ENCODE data around the gene LZTS2. TPM values are rescaled to one million over a fixed set of nuclear protein-coding genes. Genes with fewer than 3 reads are reported as not detected.
A peak's percentile ranks its signal among the peaks of the same experiment; 100 is the strongest.

LZTS2 gene
- total RNA-seq, 2 donors from 2014 or later = 29.7 to 38.4 TPM

- intact Hi-C loops (cut with DNase I) = no loop called here
- ATAC-seq = no peak
- no peak overlapping the region for H3K27ac ChIP-seq
- 36 to 44% methylated on average over 18 to 25 of the region's 25 CpGs for WGBS, 2 donors
- peaks cover 39% of the 10 kb centered on the region for H3K4me1 ChIP-seq
- no peaks in the 10 kb centered on the region for H3K36me3 ChIP-seq (replicated peaks in 1 of 2; ENCODE audit: insufficient read depth in 1 of 2, low read depth in 2 of 2)
- TF ChIP-seq, protein P1, sequence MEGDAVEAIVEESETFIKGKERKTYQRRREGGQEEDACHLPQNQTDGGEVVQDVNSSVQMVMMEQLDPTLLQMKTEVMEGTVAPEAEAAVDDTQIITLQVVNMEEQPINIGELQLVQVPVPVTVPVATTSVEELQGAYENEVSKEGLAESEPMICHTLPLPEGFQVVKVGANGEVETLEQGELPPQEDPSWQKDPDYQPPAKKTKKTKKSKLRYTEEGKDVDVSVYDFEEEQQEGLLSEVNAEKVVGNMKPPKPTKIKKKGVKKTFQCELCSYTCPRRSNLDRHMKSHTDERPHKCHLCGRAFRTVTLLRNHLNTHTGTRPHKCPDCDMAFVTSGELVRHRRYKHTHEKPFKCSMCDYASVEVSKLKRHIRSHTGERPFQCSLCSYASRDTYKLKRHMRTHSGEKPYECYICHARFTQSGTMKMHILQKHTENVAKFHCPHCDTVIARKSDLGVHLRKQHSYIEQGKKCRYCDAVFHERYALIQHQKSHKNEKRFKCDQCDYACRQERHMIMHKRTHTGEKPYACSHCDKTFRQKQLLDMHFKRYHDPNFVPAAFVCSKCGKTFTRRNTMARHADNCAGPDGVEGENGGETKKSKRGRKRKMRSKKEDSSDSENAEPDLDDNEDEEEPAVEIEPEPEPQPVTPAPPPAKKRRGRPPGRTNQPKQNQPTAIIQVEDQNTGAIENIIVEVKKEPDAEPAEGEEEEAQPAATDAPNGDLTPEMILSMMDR (IDR thresholded peaks at IDR 0.05) = no peak
- TF ChIP-seq POLR2A (IDR thresholded peaks at IDR 0.05) = no peak
- no peak for DNase-seq
- H3K9me3 ChIP-seq = no peaks in the 10 kb centered on the region
- peaks cover 0 to 21% of the 10 kb centered on the region in 2 donors for H3K27me3 ChIP-seq
- no peak overlapping the region for H3K4me3 ChIP-seq
Observed at GRCh38 chr10:101046332-101047238, 47.0 kb downstream of the LZTS2 start.

GRCh38 chr10:101047268-101047667 lies 47.7 kb downstream of the LZTS2 start:
- WGBS, 2 donors = 32 to 36% methylated on average over 16 of the region's 16 CpGs
- no peaks in the 10 kb centered on the region for H3K36me3 ChIP-seq (replicated peaks in 1 of 2; ENCODE audit: insufficient read depth in 1 of 2, low read depth in 2 of 2)
- H3K4me3 ChIP-seq = no peak overlapping the region
- H3K27ac ChIP-seq = no peak overlapping the region
- H3K4me1 ChIP-seq = peaks cover 32% of the 10 kb centered on the region
- no peak for DNase-seq
- peaks cover 0 to 21% of the 10 kb centered on the region in 2 donors for H3K27me3 ChIP-seq
- intact Hi-C loops (cut with DNase I) = no loop called here
- no peak for TF ChIP-seq POLR2A (IDR thresholded peaks at IDR 0.05)
- TF ChIP-seq, protein P1 (IDR thresholded peaks at IDR 0.05) = no peak
- no peaks in the 10 kb centered on the region for H3K9me3 ChIP-seq
- no peak for ATAC-seq

- Histone ChIP-seq H3K27me3 (peaks cover 0 to 21% of the 10 kb centered on the region in 2 donors), H3K9me3 (no peaks in the 10 kb centered on the region), H3K4me3 (no peak overlapping the region), H3K27ac (no peak overlapping the region), H3K36me3 (replicated peaks in 1 of 2; ENCODE audit: insufficient read depth in 1 of 2, low read depth in 2 of 2) (no peaks in the 10 kb centered on the region), H3K4me1 (peaks cover 26% of the 10 kb centered on the region)
- intact Hi-C loops (cut with DNase I) = no loop called here
- WGBS, 2 donors = 11 to 14% methylated on average over 43 to 62 of the region's 62 CpGs
- TF ChIP-seq, protein P1 (IDR thresholded peaks at IDR 0.05) = peak in 1 of 7 experiments; percentile 7
- no peak for TF ChIP-seq POLR2A (IDR thresholded peaks at IDR 0.05)
- ATAC-seq (no peak), DNase-seq (peak in 1 of 4 donors; percentile 30)
Observed at GRCh38 chr10:101047961-101048892, 48.6 kb downstream of the LZTS2 start.

DNA sequence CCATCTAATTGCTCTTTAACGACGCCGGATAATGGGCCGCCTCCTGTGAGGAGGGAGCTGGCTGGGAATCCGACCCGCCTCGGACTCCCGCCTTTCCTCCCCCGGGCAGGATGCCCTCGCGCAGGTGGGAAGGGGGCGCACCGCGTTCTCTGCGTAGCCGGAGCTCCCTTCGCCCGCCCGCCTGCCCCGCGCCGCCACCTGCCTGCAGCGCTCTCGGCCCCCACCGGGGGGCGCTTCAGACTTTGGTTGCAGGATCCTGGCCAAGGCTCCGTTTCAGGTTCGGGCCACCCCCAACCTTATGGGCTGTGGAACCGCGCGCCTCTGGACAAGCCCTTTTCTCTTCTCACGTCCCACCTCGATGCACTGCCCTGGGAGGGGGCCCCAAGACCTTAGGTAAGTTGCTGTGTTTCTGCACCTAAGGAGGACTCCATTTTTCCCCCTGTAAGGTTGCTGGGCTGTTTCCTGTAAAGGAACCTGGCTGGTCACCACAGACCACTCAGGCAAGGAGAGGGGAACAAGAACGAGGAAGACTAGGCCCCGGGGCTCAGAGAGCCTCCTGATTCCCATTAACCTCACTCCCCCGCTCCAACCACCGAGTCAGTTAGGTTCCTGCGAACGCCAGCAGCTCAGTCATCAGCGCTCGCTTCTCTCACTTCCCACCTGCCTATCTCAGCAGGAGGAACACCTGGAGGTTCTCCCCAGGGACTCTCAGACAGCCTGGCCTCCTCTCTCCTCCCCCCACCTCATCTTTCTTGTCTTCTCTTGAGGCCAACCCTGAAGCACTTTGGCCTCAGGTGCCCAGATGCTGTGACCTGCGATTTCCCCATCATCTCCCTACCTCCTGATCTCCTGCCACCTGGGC lies 50.8 kb downstream of the LZTS2 start:
- Histone ChIP-seq H3K27ac (no peak overlapping the region), H3K4me3 (no peak overlapping the region), H3K4me1 (peaks cover 21% of the 10 kb centered on the region), H3K36me3 (replicated peaks in 1 of 2; ENCODE audit: insufficient read depth in 1 of 2, low read depth in 2 of 2) (no peaks in the 10 kb centered on the region), H3K9me3 (no peaks in the 10 kb centered on the region), H3K27me3 (peaks cover 0 to 21% of the 10 kb centered on the region in 2 donors)
- DNase-seq (peak; percentile 73 to 82 (median 77)), ATAC-seq (peak; percentile 93)
- TF ChIP-seq POLR2A (IDR thresholded peaks at IDR 0.05) = peak in 1 of 3 donors; percentile 19
- TF ChIP-seq, protein P1 (IDR thresholded peaks at IDR 0.05) = peak; percentile 66 to 96 (median 79)
- intact Hi-C loops (cut with DNase I) = no loop called here
- WGBS, 2 donors = 6 to 9% methylated on average over 22 to 42 of the region's 42 CpGs
